Osteocyte (in vitro differentiated cells): ENCODE data around the gene RIIAD1. TPM values are rescaled to one million over a fixed set of nuclear protein-coding genes. Genes with fewer than 3 reads are reported as not detected.
"Not testable (repeated sequence)": the region's sequence is repeated elsewhere in the genome, so short reads cannot be mapped to it uniquely, and the experiment has no call there.

Experiments used
- DNase-seq: peaks from one replicate; pipeline ENCODE4 v3.0.0; 2021; ENCODE audit warnings: mixed read lengths; ENCODE audit not compliant: unreplicated experiment; ENCODE audit errors: extremely low spot score
- H3K27ac Mint-ChIP-seq: one replicate; pipeline ENCODE4 v1.8.0; 2021; ENCODE audit warnings: mild to moderate bottlenecking, mixed read lengths; ENCODE audit not compliant: unreplicated experiment
- H3K27me3 Mint-ChIP-seq: one replicate; pipeline ENCODE4 v1.8.0; 2021; ENCODE audit warnings: mixed read lengths; ENCODE audit not compliant: unreplicated experiment
- H3K36me3 Mint-ChIP-seq: one replicate; pipeline ENCODE4 v1.8.0; 2021; ENCODE audit warnings: mixed read lengths; ENCODE audit not compliant: unreplicated experiment
- H3K4me1 Mint-ChIP-seq: one replicate; pipeline ENCODE4 v1.8.0; 2021; ENCODE audit warnings: mixed read lengths; ENCODE audit not compliant: unreplicated experiment
- H3K4me3 Mint-ChIP-seq: one replicate; pipeline ENCODE4 v1.8.0; 2021; ENCODE audit warnings: mild to moderate bottlenecking, moderate library complexity, mixed read lengths; ENCODE audit not compliant: unreplicated experiment
- H3K9me3 Mint-ChIP-seq: one replicate; pipeline ENCODE4 v1.8.0; 2021; ENCODE audit warnings: mixed read lengths; ENCODE audit not compliant: unreplicated experiment
- long read RNA-seq: library from polyadenylated mRNA; unstranded; transcript quantifications from one replicate; pipeline ENCODE4 v2.0.0, GENCODE V29; 2021
- total RNA-seq: library from RNA; stranded (reverse); gene quantifications from 2 replicates; pipeline ENCODE4 v1.2.1, GENCODE V29; 2021
- TF ChIP-seq, protein P1 (sequence below): fragments of 200-600 bp; sonication (generic); IDR thresholded peaks from 2 replicates; pipeline ENCODE4 v1.5.0; 2021; ENCODE audit warnings: antibody characterized with exemption, mild to moderate bottlenecking, moderate library complexity

Gene RIIAD1, protein sequence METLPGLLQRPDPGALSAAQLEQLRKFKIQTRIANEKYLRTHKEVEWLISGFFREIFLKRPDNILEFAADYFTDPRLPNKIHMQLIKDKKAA
- total RNA-seq, result not detected in 2 replicates
- long read RNA-seq, result 0 reads

DNA sequence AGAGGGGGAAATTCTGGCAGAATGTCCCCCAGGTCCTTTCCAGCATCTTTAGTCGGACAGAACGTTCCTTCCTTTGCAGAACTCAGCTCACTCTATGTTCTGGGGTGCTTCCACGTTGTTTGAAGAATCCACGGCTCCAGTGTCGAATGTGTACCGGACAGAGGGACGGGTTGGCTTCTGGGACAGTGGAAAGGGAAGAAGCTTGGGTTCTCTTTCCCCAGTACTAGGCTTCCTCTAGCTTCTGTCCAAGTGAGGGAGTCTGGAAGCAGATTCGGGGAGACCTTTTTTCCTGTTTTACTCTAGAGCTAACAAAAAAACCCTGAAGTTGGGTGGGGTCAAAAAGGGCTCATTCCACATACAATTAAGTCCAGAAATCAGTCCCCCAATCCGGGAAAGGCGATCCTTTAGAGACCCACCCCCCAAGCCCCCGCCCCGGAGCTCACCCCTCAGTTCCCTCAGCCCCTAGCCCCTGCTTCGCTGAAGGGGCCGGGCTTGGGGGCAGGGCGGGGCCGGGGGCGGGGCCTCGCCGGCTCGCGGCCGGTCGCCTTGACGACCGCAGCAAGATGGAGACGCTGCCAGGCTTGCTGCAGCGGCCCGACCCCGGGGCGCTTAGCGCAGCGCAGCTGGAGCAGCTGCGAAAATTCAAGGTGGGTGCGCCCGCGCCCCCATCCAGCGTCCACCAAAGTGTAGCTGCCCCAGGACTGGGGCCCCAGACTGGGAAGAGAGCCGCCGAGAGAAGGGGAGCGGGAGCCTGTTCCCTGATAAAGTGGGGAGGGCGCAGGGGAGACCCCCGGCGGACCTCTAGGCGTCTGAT is at the start of gene RIIAD1:
Gene RIIAD1, plus strand, starts transcription at position 549 of the 814 bp plus-strand sequence. Its CDS starts 15 bp downstream, at position 564.
- Mint-ChIP-seq H3K27me3 (peaks cover 62% of the 10 kb centered on the region), H3K4me1 (peaks cover 33% of the 10 kb centered on the region), H3K9me3 (no peaks in the 10 kb centered on the region), H3K4me3 (peak within 1 kb of the TSS; percentile 77), H3K36me3 (peaks cover 2% of the 10 kb centered on the region), H3K27ac (peak within 1 kb of the TSS; percentile 62)
- DNase-seq, result no peak
- TF ChIP-seq, protein P1, sequence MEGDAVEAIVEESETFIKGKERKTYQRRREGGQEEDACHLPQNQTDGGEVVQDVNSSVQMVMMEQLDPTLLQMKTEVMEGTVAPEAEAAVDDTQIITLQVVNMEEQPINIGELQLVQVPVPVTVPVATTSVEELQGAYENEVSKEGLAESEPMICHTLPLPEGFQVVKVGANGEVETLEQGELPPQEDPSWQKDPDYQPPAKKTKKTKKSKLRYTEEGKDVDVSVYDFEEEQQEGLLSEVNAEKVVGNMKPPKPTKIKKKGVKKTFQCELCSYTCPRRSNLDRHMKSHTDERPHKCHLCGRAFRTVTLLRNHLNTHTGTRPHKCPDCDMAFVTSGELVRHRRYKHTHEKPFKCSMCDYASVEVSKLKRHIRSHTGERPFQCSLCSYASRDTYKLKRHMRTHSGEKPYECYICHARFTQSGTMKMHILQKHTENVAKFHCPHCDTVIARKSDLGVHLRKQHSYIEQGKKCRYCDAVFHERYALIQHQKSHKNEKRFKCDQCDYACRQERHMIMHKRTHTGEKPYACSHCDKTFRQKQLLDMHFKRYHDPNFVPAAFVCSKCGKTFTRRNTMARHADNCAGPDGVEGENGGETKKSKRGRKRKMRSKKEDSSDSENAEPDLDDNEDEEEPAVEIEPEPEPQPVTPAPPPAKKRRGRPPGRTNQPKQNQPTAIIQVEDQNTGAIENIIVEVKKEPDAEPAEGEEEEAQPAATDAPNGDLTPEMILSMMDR, result no peak

DNA sequence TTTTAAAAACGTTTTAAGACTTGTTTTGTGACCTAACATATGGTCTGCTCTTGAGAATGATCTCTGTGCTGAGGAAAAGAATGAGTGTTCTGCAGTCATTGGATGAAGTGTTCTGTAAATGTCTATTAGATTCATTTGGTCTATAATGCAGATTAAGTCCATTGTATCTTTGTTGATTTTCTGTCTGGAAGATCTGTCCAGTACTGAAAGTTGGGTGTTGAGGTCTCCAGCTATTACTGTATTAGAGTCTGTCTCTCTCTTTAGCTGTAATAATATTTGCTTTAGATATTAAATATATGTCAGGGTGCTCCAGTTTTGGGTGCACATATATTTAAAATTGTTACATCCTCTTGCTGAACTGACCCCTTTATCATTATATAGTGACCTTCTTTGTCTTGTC is 47.9 kb upstream of the RIIAD1 start:
- Mint-ChIP-seq H3K4me1 (peaks cover 2% of the 10 kb centered on the region), H3K4me3 (no peak overlapping the region), H3K36me3 (peaks cover 42% of the 10 kb centered on the region), H3K9me3 (peaks cover 18% of the 10 kb centered on the region), H3K27ac (no peak overlapping the region), H3K27me3 (no peaks in the 10 kb centered on the region)
- DNase-seq, result no peak
- TF ChIP-seq, protein P1, result no peak

DNA sequence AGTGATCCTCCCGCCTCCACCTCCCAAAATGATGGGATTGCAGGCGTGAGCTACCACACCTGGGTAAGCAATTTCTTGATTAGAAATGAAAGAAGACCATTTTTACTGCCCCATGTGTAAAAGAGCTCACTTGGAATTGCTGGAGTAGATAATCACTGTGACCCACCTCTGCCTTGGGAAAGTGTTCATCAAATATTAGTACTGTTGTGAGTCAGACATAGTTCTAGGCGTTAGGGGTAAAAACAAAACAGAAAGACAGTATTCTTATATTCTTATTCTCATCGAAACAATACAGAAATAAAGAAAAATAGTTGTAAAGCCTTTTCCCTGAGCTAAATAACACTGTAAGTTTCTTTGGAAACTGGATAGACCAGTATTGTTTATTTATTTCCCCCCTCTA is 40.9 kb upstream of the RIIAD1 start:
- Mint-ChIP-seq H3K27me3 (no peaks in the 10 kb centered on the region), H3K36me3 (peaks cover 13% of the 10 kb centered on the region), H3K4me3 (no peak overlapping the region), H3K4me1 (peaks cover 23% of the 10 kb centered on the region), H3K9me3 (no peaks in the 10 kb centered on the region), H3K27ac (peak overlapping the region; percentile 88)
- no peak for DNase-seq
- TF ChIP-seq, protein P1, result no peak

DNA sequence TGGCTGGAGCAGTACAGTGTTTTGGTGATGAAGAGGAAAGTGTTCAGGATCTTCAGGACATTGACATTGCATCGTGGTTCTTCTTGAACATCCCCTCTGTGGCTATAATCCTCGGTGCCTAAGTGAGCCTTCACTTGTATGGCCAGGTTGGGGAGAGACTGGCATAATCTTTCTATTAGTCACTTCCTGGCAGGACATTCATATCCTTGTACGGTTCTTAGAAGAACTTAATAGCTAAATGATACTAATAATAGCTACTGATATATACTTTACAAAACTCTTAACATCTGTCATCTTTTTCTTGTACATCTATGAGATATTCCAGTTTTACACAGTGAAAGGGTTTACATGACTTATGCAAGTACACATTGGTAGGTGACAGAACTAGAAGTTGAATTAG is 40.5 kb upstream of the RIIAD1 start:
- TF ChIP-seq, protein P1, result no peak
- H3K27ac Mint-ChIP-seq, result peak overlapping the region; percentile 88
- peaks cover 23% of the 10 kb centered on the region for H3K4me1 Mint-ChIP-seq
- no peak for DNase-seq
- H3K4me3 Mint-ChIP-seq, result no peak overlapping the region
- no peaks in the 10 kb centered on the region for H3K9me3 Mint-ChIP-seq
- peaks cover 14% of the 10 kb centered on the region for H3K36me3 Mint-ChIP-seq
- H3K27me3 Mint-ChIP-seq, result no peaks in the 10 kb centered on the region

DNA sequence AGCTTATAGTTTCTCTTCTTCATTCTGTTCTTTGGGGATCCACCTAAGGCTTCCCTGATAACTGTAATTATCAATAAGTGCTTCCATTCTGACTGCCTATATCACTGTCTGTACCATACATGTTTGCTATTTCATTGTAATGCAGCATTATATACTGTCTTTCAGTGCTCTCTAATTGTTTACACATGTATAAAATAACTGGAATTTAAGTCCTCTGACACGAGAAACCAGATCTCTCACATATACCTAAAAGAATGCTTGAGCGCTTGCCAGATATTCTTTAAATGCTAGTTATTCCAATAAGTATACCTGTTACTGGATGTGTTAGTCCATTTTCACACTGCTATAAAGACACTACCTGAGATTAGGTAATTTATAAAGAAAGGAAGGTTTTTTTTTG is 39.4 kb upstream of the RIIAD1 start:
- Mint-ChIP-seq H3K4me3 (no peak overlapping the region), H3K9me3 (no peaks in the 10 kb centered on the region), H3K27ac (peak overlapping the region; percentile 47), H3K4me1 (peaks cover 23% of the 10 kb centered on the region), H3K36me3 (peaks cover 18% of the 10 kb centered on the region), H3K27me3 (no peaks in the 10 kb centered on the region)
- no peak for DNase-seq
- TF ChIP-seq, protein P1, result no peak

DNA sequence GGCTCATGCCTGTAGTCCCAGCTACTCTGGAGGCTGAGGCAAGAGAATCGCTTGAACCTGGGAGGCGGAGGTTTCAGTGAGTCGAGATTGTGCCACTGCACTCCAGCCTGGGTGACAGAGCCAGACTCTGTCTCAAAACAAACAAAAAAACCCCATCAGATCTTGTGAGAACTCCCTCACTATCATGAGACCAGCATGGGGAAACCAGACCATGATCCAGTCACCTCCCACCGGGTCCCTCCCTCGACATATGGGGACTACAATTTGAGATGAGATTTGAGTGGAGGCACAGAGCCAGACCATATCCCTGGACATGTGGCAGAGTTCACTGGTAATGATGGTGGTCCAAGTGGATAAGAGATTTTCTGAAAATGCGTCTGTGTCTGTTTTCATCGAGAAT is 38.4 kb upstream of the RIIAD1 start:
- not testable (repeated sequence) for H3K27ac Mint-ChIP-seq

More for the DNA sequence above, 38.4 kb upstream of the RIIAD1 start:
- DNase-seq, H3K9me3 Mint-ChIP-seq, H3K4me3 Mint-ChIP-seq, H3K27me3 Mint-ChIP-seq: not testable (repeated sequence)
- Mint-ChIP-seq H3K36me3 (peaks cover 18% of the 10 kb centered on the region), H3K4me1 (peaks cover 23% of the 10 kb centered on the region)
